Activated B cell treated with CpG ODN at 0.5 μM for 24 hours (primary cell): Measurements from ENCODE around the gene TESMIN. TPM values are rescaled to one million over a fixed set of nuclear protein-coding genes. Genes with fewer than 3 reads are reported as not detected.

Experiments used
- ATAC-seq: fragments of 200-7000 bp; cut with Tn5 transposase; one replicate; pipeline ENCODE4 v1.10.0; 2021; ENCODE audit warnings: low read depth, mild to moderate bottlenecking, moderate library complexity
- CTCF ChIA-PET: fragments of 350-600 bp; sonication (Branson Sonifier 250); formaldehyde crosslinking; loops from one replicate; lab custom pipeline; 2021; ENCODE audit warnings: antibody characterized with exemption; lab: Charles Lee
- POLR2A ChIA-PET: fragments of 350-600 bp; sonication (Branson Sonifier 250); formaldehyde crosslinking; loops from one replicate; lab custom pipeline; 2021; ENCODE audit warnings: antibody characterized with exemption; lab: Charles Lee
- DNase-seq: peaks from one replicate; pipeline ENCODE4 v3.0.0; 2022
- H3K27ac Mint-ChIP-seq: one replicate; pipeline ENCODE4 v1.8.0; 2020; ENCODE audit warnings: mixed read lengths
- H3K27me3 Mint-ChIP-seq: one replicate; pipeline ENCODE4 v1.8.0; 2021; ENCODE audit warnings: mixed read lengths
- H3K36me3 Mint-ChIP-seq: one replicate; pipeline ENCODE4 v1.8.0; 2021; ENCODE audit warnings: low read depth, mixed read lengths
- H3K4me1 Mint-ChIP-seq: one replicate; pipeline ENCODE4 v1.8.0; 2021; ENCODE audit warnings: mixed read lengths
- H3K4me3 Mint-ChIP-seq: one replicate; pipeline ENCODE4 v1.8.0; 2020; ENCODE audit warnings: mild to moderate bottlenecking, mixed read lengths
- H3K9me3 Mint-ChIP-seq: one replicate; pipeline ENCODE4 v1.8.0; 2020; ENCODE audit warnings: mixed read lengths
- CTCF ChIP-seq: fragments of 200-600 bp; IDR thresholded peaks from one replicate; pipeline ENCODE4 v1.8.0; 2022; ENCODE audit warnings: antibody characterized with exemption, mild to moderate bottlenecking
- intact Hi-C: fragments of 100-400 bp; cut with micrococcal nuclease; formaldehyde crosslinking; loops from one replicate; pipeline ENCODE4 v1.15.1; 2024
- total RNA-seq: library from RNA; stranded (reverse); gene quantifications from 2 replicates; pipeline ENCODE4 v1.2.3, GENCODE V29; 2022

TESMIN gene
- total RNA-seq, 1 donor from 2014 or later = 3.0 TPM

- Mint-ChIP-seq H3K4me1 (no peaks in the 10 kb centered on the region), H3K4me3 (no peak overlapping the region), H3K36me3 (no peaks in the 10 kb centered on the region), H3K9me3 (peaks cover 5% of the 10 kb centered on the region), H3K27ac (no peak overlapping the region), H3K27me3 (peaks cover 33% of the 10 kb centered on the region)
- ChIA-PET CTCF (no interaction called here), POLR2A (no interaction called here)
- ATAC-seq (no peak), DNase-seq (no peak)
- intact Hi-C loops = no loop called here
- TF ChIP-seq CTCF = no peak
Measured at GRCh38 chr11:68694431-68695297, 56.7 kb downstream of the TESMIN start.

DNA sequence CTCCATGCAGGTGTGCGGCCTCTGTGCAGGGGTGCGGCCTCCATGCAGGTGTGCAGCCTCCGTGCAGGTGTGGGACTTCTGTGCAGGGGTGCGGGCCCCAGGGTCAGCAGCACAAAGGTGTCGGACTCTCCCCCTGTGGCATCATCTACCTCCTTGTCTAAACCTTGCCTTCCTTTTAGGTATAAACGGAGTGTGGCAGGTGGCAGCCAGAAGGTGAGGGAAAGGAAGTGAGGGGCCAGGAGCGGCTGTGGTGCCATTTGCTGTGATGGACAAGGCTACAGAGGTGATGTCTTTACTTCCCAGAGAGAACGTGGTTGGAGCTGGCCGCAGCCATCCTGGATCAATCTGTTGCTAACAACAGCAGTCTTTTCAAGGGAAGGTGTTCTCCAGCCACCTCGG is 57.8 kb downstream of the TESMIN start:
- no peak for ATAC-seq
- POLR2A ChIA-PET = no interaction called here
- Mint-ChIP-seq H3K9me3 (peaks cover 5% of the 10 kb centered on the region), H3K36me3 (no peaks in the 10 kb centered on the region), H3K27ac (no peak overlapping the region), H3K4me3 (no peak overlapping the region), H3K4me1 (no peaks in the 10 kb centered on the region), H3K27me3 (peaks cover 38% of the 10 kb centered on the region)
- intact Hi-C loops = no loop called here
- CTCF ChIA-PET = no interaction called here
- no peak for TF ChIP-seq CTCF
- DNase-seq = no peak

GRCh38 chr11:68692871-68693483 is 58.3 kb downstream of the TESMIN start:
- no peak for TF ChIP-seq CTCF
- peaks cover 40% of the 10 kb centered on the region for H3K27me3 Mint-ChIP-seq
- H3K9me3 Mint-ChIP-seq = peaks cover 5% of the 10 kb centered on the region
- DNase-seq = no peak
- intact Hi-C loops = no loop called here
- no peaks in the 10 kb centered on the region for H3K36me3 Mint-ChIP-seq
- no peak overlapping the region for H3K4me3 Mint-ChIP-seq
- CTCF ChIA-PET = no interaction called here
- no peak for ATAC-seq
- H3K4me1 Mint-ChIP-seq = no peaks in the 10 kb centered on the region
- no peak overlapping the region for H3K27ac Mint-ChIP-seq
- POLR2A ChIA-PET = no interaction called here

GRCh38 chr11:68692115-68692514 is 59.2 kb downstream of the TESMIN start:
- Mint-ChIP-seq H3K9me3 (peaks cover 2% of the 10 kb centered on the region), H3K4me3 (no peak overlapping the region), H3K27me3 (peaks cover 43% of the 10 kb centered on the region), H3K36me3 (no peaks in the 10 kb centered on the region), H3K4me1 (no peaks in the 10 kb centered on the region), H3K27ac (no peak overlapping the region)
- DNase-seq (no peak), ATAC-seq (no peak)
- POLR2A ChIA-PET = no interaction called here
- CTCF ChIA-PET = no interaction called here
- intact Hi-C loops = no loop called here
- TF ChIP-seq CTCF = no peak

DNA sequence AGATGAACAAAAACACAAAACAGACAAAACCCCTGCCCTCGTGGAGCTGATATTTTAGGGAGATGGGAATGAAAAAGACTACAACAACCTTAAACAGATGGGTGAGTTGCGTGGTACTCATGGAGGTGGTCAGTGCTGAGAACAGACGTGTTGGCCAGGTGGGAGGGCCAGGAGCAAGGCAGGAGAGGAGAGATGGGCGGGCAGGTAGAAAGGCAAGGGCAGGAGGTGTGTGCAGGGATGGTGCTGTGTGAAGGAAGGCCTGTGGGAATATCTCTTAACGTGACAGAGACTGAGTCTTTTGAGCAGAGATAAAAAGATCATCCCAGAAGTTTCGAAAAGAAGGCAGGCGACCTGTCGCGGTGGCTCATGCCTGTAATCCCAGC is 59.9 kb downstream of the TESMIN start:
- H3K27ac Mint-ChIP-seq = no peak overlapping the region
- CTCF ChIA-PET = no interaction called here
- ATAC-seq (no peak), DNase-seq (no peak)
- no peaks in the 10 kb centered on the region for H3K9me3 Mint-ChIP-seq
- no peaks in the 10 kb centered on the region for H3K4me1 Mint-ChIP-seq
- H3K27me3 Mint-ChIP-seq = peaks cover 46% of the 10 kb centered on the region
- TF ChIP-seq CTCF = no peak
- no peaks in the 10 kb centered on the region for H3K36me3 Mint-ChIP-seq
- H3K4me3 Mint-ChIP-seq = no peak overlapping the region
- intact Hi-C loops = no loop called here
- POLR2A ChIA-PET = no interaction called here
